SJSA1 (cell line): ENCODE results near the gene MRPS24. TPM values are rescaled to one million over a fixed set of nuclear protein-coding genes. Genes with fewer than 3 reads are reported as not detected.

ENCODE experiments used
- DNase-seq, 2 experiments: peaks; one replicate each; pipeline ENCODE4 v3.0.0-alpha.2; 2015 to 2020; ENCODE audit warnings: low spot score in 2 of 2, low read depth in 1 of 2
- H3K27ac ChIP-seq: fragments of 250-450 bp; sonication (Bioruptor Pico); 2 replicates; pipeline ENCODE4 v1.5.1; 2020; ENCODE audit warnings: mild to moderate bottlenecking, moderate library complexity
- H3K27me3 ChIP-seq: fragments of 250-450 bp; sonication (Bioruptor Pico); replicated peaks from 2 replicates; pipeline ENCODE4 v1.5.1; 2020; ENCODE audit warnings: mild to moderate bottlenecking, moderate library complexity
- H3K36me3 ChIP-seq: fragments of 250-450 bp; sonication (Bioruptor Pico); 2 replicates; pipeline ENCODE4 v1.5.1; 2020; ENCODE audit warnings: mild to moderate bottlenecking
- H3K4me1 ChIP-seq: fragments of 250-450 bp; sonication (Bioruptor Pico); replicated peaks from 2 replicates; pipeline ENCODE4 v1.6.1; 2021; ENCODE audit warnings: mild to moderate bottlenecking
- H3K4me3 ChIP-seq: fragments of 250-450 bp; sonication (Bioruptor Pico); 2 replicates; pipeline ENCODE4 v1.5.1; 2020; ENCODE audit warnings: mild to moderate bottlenecking
- H3K9me3 ChIP-seq: fragments of 250-450 bp; sonication (Bioruptor Pico); replicated peaks from 2 replicates; pipeline ENCODE4 v1.5.1; 2020; ENCODE audit warnings: mild to moderate bottlenecking
- total RNA-seq: library from RNA; depleted of rRNA; stranded (reverse); fragments of >200 nt; shearing (Covaris generic); gene quantifications from 2 replicates; pipeline ENCODE4 v1.2.3, GENCODE V29; 2014

Gene MRPS24
- total RNA-seq, 1 experiment from 2014 or later, result 146 TPM

DNA sequence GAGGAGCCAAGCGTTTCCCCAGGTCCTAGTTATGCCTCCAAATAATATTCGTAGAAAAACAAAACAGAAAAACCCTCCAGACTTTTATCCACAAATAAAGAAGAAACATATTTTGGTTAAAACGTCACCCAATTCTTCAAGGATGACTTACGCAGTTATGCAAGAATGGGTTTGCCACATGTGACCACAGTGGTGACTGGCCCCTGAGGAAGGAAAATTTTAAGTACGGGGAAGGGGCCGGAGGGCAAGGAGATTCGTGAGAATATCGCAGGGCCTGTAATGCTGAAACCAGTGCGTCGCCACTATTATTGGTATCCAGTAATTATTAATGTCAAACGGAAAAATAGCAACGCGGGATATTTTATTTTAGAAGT lies 537 bp upstream of the MRPS24 start:
- H3K4me3 ChIP-seq, result peak overlapping the region; percentile 63
- DNase-seq, result peak in 1 of 2 experiments; percentile 75
- H3K27ac ChIP-seq, result peak overlapping the region; percentile 99
- peaks cover 43% of the 10 kb centered on the region for H3K4me1 ChIP-seq
- no peaks in the 10 kb centered on the region for H3K9me3 ChIP-seq
- peaks cover 26% of the 10 kb centered on the region for H3K36me3 ChIP-seq
- no peaks in the 10 kb centered on the region for H3K27me3 ChIP-seq

- Histone ChIP-seq H3K27me3 (no peaks in the 10 kb centered on the region), H3K27ac (no peak overlapping the region), H3K4me1 (peaks cover 39% of the 10 kb centered on the region), H3K36me3 (peaks cover 26% of the 10 kb centered on the region), H3K4me3 (peak overlapping the region; percentile 63), H3K9me3 (no peaks in the 10 kb centered on the region)
- no peak for DNase-seq
These were observed 674 bp downstream of the MRPS24 start for GRCh38 chr7:43868681-43869005.

- H3K9me3 ChIP-seq, result no peaks in the 10 kb centered on the region
- H3K4me1 ChIP-seq, result peaks cover 34% of the 10 kb centered on the region
- DNase-seq, result no peak
- H3K27me3 ChIP-seq, result no peaks in the 10 kb centered on the region
- H3K36me3 ChIP-seq, result peaks cover 26% of the 10 kb centered on the region
- peak overlapping the region; percentile 63 for H3K4me3 ChIP-seq
- H3K27ac ChIP-seq, result no peak overlapping the region
These were observed 1.1 kb downstream of the MRPS24 start for GRCh38 chr7:43868181-43868580.

DNA sequence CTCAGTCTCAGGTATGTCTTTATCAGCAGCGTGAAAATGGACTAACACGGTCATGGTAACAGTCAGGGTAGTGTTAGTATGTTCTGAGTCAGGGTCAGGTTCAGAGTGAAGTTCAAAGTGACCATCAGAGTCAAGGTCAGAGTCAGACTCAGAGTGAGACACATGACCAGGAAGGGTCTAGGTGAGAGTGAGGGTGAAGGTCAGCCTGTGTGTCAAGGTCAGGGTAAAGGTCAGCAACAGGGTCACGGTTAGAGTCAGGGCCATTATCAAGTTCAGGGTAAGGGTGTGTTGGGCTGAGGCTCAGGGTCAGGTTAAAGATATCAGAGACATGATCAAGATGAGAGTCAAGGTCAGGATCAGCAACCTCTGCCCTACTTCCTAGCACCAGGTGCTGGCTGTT lies 4.0 kb downstream of the MRPS24 start:
- Histone ChIP-seq H3K27ac (no peak overlapping the region), H3K4me1 (peaks cover 12% of the 10 kb centered on the region), H3K9me3 (no peaks in the 10 kb centered on the region), H3K4me3 (no peak overlapping the region), H3K36me3 (peaks cover 26% of the 10 kb centered on the region), H3K27me3 (no peaks in the 10 kb centered on the region)
- DNase-seq, result no peak

GRCh38 chr7:43864126-43864525 lies 5.2 kb downstream of the MRPS24 start:
- peaks cover 26% of the 10 kb centered on the region for H3K36me3 ChIP-seq
- H3K4me1 ChIP-seq, result peaks cover 7% of the 10 kb centered on the region; the same call in 1 of the 2 replicates
- no peak overlapping the region for H3K4me3 ChIP-seq
- H3K27ac ChIP-seq, result no peak overlapping the region
- no peak for DNase-seq
- no peaks in the 10 kb centered on the region for H3K27me3 ChIP-seq
- no peaks in the 10 kb centered on the region for H3K9me3 ChIP-seq

DNA sequence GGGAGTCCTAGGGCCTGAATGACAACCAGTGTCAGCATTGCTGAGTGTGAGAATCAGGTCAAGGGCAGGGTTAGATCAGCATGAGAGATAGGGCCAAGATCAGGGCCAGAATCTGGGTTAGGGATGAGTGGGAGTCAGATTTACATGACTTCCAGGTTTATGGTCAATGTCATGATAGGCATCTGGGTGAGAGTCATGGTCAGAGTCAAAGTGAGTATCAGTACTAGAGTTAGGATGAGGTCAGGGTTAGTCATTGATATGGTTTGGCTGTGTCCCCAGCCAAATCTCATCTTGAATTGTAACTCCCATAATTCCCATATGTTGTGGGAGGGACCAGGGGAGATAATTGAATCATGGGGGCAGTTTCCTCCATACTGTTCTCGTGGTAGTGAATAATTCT lies 12.3 kb downstream of the MRPS24 start:
- DNase-seq, result no peak
- Histone ChIP-seq H3K27ac (no peak overlapping the region), H3K4me3 (no peak overlapping the region), H3K36me3 (no peaks in the 10 kb centered on the region), H3K9me3 (no peaks in the 10 kb centered on the region), H3K4me1 (no peaks in the 10 kb centered on the region), H3K27me3 (no peaks in the 10 kb centered on the region)

- H3K4me3 ChIP-seq, result no peak overlapping the region
- no peaks in the 10 kb centered on the region for H3K36me3 ChIP-seq
- no peak overlapping the region for H3K27ac ChIP-seq
- H3K27me3 ChIP-seq, result no peaks in the 10 kb centered on the region
- no peaks in the 10 kb centered on the region for H3K9me3 ChIP-seq
- H3K4me1 ChIP-seq, result no peaks in the 10 kb centered on the region
- no peak for DNase-seq
These were observed 13.0 kb downstream of the MRPS24 start for GRCh38 chr7:43856316-43856715.

DNA sequence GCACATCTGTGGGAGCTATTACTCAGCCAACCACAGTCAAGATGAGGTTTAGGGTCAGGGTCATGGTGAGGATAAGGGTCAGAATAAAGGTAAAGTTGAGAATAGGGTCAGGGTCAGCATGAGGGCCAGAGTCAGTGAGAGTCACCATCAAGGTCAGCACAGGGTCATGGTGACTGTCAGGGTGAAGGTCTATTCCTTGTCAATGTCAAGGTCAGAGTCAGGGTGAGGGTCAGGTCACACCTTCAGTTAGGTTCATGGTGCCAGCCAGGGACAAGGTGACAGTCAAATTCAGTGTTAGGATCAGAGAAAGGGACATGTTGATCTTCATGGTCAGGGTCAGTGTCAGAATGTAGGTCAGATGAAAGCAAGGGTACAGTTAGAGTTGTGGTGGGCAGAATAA lies 14.1 kb downstream of the MRPS24 start:
- no peak for DNase-seq

DNA sequence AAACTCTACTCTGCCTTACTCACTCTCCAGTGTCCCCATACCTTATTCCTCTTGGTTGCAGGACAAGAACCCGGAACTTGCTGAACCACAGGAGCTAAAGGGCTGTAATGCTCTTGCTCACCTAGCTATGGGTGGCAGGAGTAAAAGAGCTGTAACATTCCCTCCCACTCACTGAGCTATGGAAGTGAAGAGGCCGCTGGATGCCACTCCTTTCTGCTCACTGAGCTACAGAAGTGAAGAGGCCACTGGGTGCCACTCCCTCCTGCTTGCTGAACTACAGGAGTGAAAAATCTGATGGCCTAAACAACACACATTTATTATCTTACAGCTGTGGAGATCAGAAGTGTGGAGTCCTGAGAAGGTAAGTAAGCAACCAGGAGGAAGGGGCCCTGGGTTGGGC lies 17.5 kb downstream of the MRPS24 start:
- no peaks in the 10 kb centered on the region; the same call in 1 of the 2 replicates for H3K4me1 ChIP-seq
- H3K4me3 ChIP-seq, result no peak overlapping the region
- DNase-seq, result no peak
- no peaks in the 10 kb centered on the region for H3K27me3 ChIP-seq
- H3K27ac ChIP-seq, result no peak overlapping the region
- H3K9me3 ChIP-seq, result no peaks in the 10 kb centered on the region
- H3K36me3 ChIP-seq, result no peaks in the 10 kb centered on the region

More for the DNA sequence above, 14.1 kb downstream of the MRPS24 start:
- H3K4me3 ChIP-seq, result no peak overlapping the region
- H3K27ac ChIP-seq, result no peak overlapping the region
- H3K4me1 ChIP-seq, result no peaks in the 10 kb centered on the region; the same call in 1 of the 2 replicates
- no peaks in the 10 kb centered on the region for H3K36me3 ChIP-seq
- H3K27me3 ChIP-seq, result no peaks in the 10 kb centered on the region
- no peaks in the 10 kb centered on the region for H3K9me3 ChIP-seq

DNA sequence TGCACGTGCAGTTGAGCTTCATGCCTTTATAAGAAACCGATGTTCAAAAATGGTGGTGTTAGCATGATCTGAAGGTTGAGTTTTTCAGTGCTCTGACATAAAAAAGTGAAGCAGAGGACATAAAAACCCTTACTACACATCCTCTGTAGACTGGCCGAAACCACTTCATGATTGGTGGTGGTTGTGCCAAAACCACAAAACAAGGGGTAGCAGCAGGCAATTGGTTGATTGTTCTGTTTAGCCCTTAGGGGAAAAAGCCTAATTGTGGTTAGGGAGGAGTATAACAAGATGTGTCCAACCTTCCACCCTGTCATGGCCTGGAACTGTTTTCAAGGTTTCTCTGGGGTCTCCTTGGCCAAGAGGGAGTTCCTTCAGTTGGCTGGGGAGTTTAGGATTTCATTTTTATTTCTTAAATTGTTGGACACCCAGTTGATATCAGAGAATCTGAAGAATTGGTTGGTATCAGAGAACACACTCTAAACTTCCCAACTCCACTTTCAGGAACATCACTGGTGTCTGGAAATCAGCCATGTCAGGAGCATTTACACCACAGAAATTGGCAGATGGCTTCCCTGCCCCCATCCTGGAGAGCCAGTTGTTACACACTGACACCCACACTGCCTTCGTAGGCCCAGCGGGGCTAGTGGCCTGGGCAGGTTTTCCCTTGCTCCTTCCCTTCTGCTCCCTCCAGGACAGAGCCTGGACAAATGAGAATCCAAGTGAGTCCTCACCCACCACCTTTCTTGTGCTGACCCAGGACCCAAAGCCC lies 18.8 kb downstream of the MRPS24 start:
- no peaks in the 10 kb centered on the region for H3K36me3 ChIP-seq
- no peak for DNase-seq
- H3K27ac ChIP-seq, result no peak overlapping the region
- H3K4me1 ChIP-seq, result no peaks in the 10 kb centered on the region; the same call in 1 of the 2 replicates
- no peak overlapping the region for H3K4me3 ChIP-seq
- H3K27me3 ChIP-seq, result no peaks in the 10 kb centered on the region
- no peaks in the 10 kb centered on the region for H3K9me3 ChIP-seq

GRCh38 chr7:43849047-43849446 lies 20.3 kb downstream of the MRPS24 start:
- no peaks in the 10 kb centered on the region for H3K9me3 ChIP-seq
- DNase-seq, result no peak
- H3K36me3 ChIP-seq, result no peaks in the 10 kb centered on the region
- no peak overlapping the region for H3K4me3 ChIP-seq
- no peaks in the 10 kb centered on the region; the same call in 1 of the 2 replicates for H3K4me1 ChIP-seq
- no peaks in the 10 kb centered on the region for H3K27me3 ChIP-seq
- no peak overlapping the region for H3K27ac ChIP-seq

DNA sequence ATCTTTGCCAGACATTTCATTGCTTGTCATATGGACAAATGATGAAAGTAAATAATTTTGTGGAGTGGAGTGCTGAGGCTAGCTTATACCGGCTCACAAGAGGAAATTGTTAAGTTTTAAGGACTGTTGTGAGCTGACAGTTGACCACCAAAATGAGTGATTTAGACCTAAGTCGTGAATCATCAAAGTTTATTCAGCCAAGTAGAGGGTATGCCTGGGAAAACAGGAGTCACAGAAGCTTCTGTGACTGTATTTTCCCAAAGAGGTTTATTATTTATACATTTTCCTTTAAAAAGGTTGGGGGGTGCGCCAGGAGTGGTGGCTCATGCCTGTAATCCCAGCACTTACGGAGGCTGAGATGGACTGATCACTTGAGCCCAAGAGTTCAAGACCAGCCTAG lies 21.8 kb downstream of the MRPS24 start:
- no peak for DNase-seq
- Histone ChIP-seq H3K27ac (no peak overlapping the region), H3K9me3 (no peaks in the 10 kb centered on the region)

DNA sequence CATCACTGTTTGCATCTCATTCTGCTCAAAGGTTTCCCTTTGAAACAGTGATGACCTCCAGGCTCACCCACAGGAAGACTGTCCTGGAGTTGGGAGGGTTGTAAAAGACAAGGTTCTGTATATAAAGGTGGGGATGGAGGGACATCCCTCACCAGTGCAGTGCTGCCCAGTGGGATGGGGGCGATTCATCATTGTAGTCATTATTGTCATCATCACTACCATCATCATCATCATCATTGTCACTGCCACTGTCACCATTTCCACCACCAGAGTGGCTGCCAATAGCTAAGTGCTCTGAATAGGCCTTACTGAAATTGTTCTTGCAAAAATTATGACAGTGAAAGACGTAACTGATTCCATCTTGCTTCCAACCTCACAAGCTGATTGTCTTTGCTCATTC lies 24.7 kb downstream of the MRPS24 start:
- Histone ChIP-seq H3K27me3 (no peaks in the 10 kb centered on the region; the same call in 1 of the 2 replicates), H3K27ac (no peak overlapping the region), H3K9me3 (no peaks in the 10 kb centered on the region), H3K4me1 (no peaks in the 10 kb centered on the region), H3K4me3 (no peak overlapping the region), H3K36me3 (no peaks in the 10 kb centered on the region)
- no peak for DNase-seq

More for the DNA sequence above, 21.8 kb downstream of the MRPS24 start:
- Histone ChIP-seq H3K36me3 (no peaks in the 10 kb centered on the region), H3K4me1 (no peaks in the 10 kb centered on the region; the same call in 1 of the 2 replicates), H3K4me3 (no peak overlapping the region), H3K27me3 (no peaks in the 10 kb centered on the region)

DNA sequence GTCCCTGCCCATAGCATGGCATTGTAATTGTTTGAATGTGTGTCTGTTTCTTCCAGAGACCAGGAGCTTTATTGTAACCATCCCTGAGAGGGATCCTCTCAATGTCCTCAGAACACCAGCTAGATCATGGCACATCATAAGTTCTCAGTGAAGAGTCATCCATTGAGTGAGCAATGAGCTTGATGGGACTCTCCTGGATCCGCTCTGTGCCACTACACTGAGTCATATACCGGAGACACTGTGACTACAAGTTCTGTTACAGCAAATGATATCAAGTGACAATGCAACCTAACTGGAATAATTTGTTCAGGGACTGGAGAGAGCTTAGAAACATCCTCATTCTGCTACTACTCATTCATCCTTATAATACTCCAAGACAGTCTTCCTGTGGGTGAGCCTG lies 25.1 kb downstream of the MRPS24 start:
- no peak for DNase-seq
- H3K36me3 ChIP-seq, result no peaks in the 10 kb centered on the region
- no peaks in the 10 kb centered on the region for H3K9me3 ChIP-seq
- H3K4me3 ChIP-seq, result no peak overlapping the region
- no peak overlapping the region for H3K27ac ChIP-seq
- no peaks in the 10 kb centered on the region for H3K4me1 ChIP-seq
- H3K27me3 ChIP-seq, result no peaks in the 10 kb centered on the region; the same call in 1 of the 2 replicates

- Histone ChIP-seq H3K27me3 (no peaks in the 10 kb centered on the region; the same call in 1 of the 2 replicates), H3K27ac (no peak overlapping the region), H3K36me3 (no peaks in the 10 kb centered on the region), H3K4me3 (no peak overlapping the region), H3K4me1 (no peaks in the 10 kb centered on the region), H3K9me3 (no peaks in the 10 kb centered on the region)
- no peak for DNase-seq
These were observed 26.0 kb downstream of the MRPS24 start for GRCh38 chr7:43843296-43843695.
